ENCODE data around the gene SLITRK6. TPM values are rescaled to one million over a fixed set of nuclear protein-coding genes. Genes with fewer than 3 reads are reported as not detected.

The SLITRK6 gene
- total RNA-seq, result 1 to 10 TPM in 1 of 2 donors, under 1 TPM in 1; 0.59 to 1.5 TPM
- under 1 TPM; 0.22 to 0.78 TPM for polyA plus RNA-seq

DNA sequence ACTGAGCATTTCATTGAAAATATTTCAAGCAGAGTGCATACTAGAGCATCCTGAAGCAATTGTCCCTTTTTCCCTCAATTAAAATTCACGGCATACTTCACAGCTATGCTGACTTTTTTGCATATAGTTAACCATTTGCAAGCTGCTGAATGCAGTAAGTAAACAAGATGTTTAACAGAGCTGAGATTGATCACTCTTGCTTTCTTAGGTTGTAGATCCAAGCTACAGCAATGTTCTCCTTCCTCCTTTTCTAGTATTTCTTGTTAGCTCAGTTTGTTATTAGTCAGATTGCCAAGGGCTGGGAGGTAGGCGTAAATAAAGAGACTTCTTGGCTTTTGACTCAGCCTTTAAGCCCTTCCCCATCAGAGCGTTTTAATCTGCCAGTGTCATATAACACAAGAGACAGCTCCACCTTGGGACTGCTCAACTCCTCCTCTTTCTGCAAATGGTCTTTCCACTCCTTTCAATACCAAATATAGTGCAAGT, at the start of gene SLITRK6:
Gene SLITRK6, minus strand, starts transcription at position 323 of the 486 bp plus-strand sequence. CDS start 2,911 bp downstream, outside the sequence.
- 12% methylated on average over 3 of the region's 3 CpGs for WGBS
- Histone ChIP-seq H3K27ac (ENCODE audit: low read depth in 1 of 2, low read length in 2 of 2) (no peak within 1 kb of the TSS), H3K4me1 (ENCODE audit: control insufficient read depth in 4 of 4, insufficient read depth in 4 of 4, low read length in 3 of 4) (no peaks in the 10 kb centered on the region), H3K36me3 (ENCODE audit: control insufficient read depth in 4 of 4, insufficient read depth in 3 of 4, low read depth in 1 of 4, low read length in 3 of 4) (no peaks in the 10 kb centered on the region), H3K27me3 (ENCODE audit: control insufficient read depth in 4 of 4, insufficient read depth in 4 of 4, low read length in 3 of 4) (no peaks in the 10 kb centered on the region), H3K9me3 (ENCODE audit: control insufficient read depth in 4 of 4, low read length in 3 of 4) (no peaks in the 10 kb centered on the region), H3K4me3 (ENCODE audit: low read depth in 1 of 3, low read length in 3 of 3) (peak within 1 kb of the TSS in 1 of 3 donors; percentile 15), H3K9ac (ENCODE audit: low read depth in 1 of 2, low read length in 2 of 2) (no peak within 1 kb of the TSS)
- TF ChIP-seq RAD21 (IDR thresholded peaks at IDR 0.05), result peak in 1 of 2 donors; percentile 8
- no peak for TF ChIP-seq ZBTB33 (IDR thresholded peaks at IDR 0.05)
- no peak for DNase-seq (ENCODE audit: low spot score)

GRCh38 chr13:85847012-85847411, 47.8 kb upstream of the SLITRK6 start:
- DNase-seq (ENCODE audit: low spot score), result no peak
- Histone ChIP-seq H3K9me3 (ENCODE audit: control insufficient read depth in 4 of 4, low read length in 3 of 4) (peaks cover 0 to 6% (median under 1%) of the 10 kb centered on the region in 4 donors), H3K9ac (ENCODE audit: low read depth in 1 of 2, low read length in 2 of 2) (no peak overlapping the region), H3K4me3 (ENCODE audit: low read depth in 1 of 3, low read length in 3 of 3) (no peak overlapping the region), H3K27me3 (ENCODE audit: control insufficient read depth in 4 of 4, insufficient read depth in 4 of 4, low read length in 3 of 4) (no peaks in the 10 kb centered on the region), H3K4me1 (ENCODE audit: control insufficient read depth in 4 of 4, insufficient read depth in 4 of 4, low read length in 3 of 4) (no peaks in the 10 kb centered on the region), H3K27ac (ENCODE audit: low read depth in 1 of 2, low read length in 2 of 2) (no peak overlapping the region), H3K36me3 (ENCODE audit: control insufficient read depth in 4 of 4, insufficient read depth in 3 of 4, low read depth in 1 of 4, low read length in 3 of 4) (no peaks in the 10 kb centered on the region)
- no peak for TF ChIP-seq RAD21 (IDR thresholded peaks at IDR 0.05)
- no peak for TF ChIP-seq FOXA1 (IDR thresholded peaks at IDR 0.05)
- no peak for TF ChIP-seq YY1 (IDR thresholded peaks at IDR 0.05)
- TF ChIP-seq GABPA (IDR thresholded peaks at IDR 0.05 in 1 of 2, conservative IDR thresholded peaks at IDR 0.05 in 1 of 2), result no peak
- TF ChIP-seq, protein P1, sequence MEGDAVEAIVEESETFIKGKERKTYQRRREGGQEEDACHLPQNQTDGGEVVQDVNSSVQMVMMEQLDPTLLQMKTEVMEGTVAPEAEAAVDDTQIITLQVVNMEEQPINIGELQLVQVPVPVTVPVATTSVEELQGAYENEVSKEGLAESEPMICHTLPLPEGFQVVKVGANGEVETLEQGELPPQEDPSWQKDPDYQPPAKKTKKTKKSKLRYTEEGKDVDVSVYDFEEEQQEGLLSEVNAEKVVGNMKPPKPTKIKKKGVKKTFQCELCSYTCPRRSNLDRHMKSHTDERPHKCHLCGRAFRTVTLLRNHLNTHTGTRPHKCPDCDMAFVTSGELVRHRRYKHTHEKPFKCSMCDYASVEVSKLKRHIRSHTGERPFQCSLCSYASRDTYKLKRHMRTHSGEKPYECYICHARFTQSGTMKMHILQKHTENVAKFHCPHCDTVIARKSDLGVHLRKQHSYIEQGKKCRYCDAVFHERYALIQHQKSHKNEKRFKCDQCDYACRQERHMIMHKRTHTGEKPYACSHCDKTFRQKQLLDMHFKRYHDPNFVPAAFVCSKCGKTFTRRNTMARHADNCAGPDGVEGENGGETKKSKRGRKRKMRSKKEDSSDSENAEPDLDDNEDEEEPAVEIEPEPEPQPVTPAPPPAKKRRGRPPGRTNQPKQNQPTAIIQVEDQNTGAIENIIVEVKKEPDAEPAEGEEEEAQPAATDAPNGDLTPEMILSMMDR (IDR thresholded peaks at IDR 0.05; ENCODE audit: low read depth, low read length, missing input control), result no peak
- no peak for TF ChIP-seq RXRA (IDR thresholded peaks at IDR 0.05)
- no peak for TF ChIP-seq SP1 (IDR thresholded peaks at IDR 0.05)
- TF ChIP-seq JUND (IDR thresholded peaks at IDR 0.05), result no peak
- TF ChIP-seq, protein P2, sequence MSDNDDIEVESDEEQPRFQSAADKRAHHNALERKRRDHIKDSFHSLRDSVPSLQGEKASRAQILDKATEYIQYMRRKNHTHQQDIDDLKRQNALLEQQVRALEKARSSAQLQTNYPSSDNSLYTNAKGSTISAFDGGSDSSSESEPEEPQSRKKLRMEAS (IDR thresholded peaks at IDR 0.05), result no peak
- TF ChIP-seq NR2F2 (IDR thresholded peaks at IDR 0.05), result no peak
- no peak for TF ChIP-seq HNF4A (conservative IDR thresholded peaks at IDR 0.05)
- 73% methylated on average over 6 of the region's 6 CpGs for WGBS

GRCh38 chr13:85841427-85841826, 42.2 kb upstream of the SLITRK6 start:
- H3K4me3 ChIP-seq (ENCODE audit: low read depth in 1 of 3, low read length in 3 of 3), result no peak overlapping the region
- H3K27ac ChIP-seq (ENCODE audit: low read depth in 1 of 2, low read length in 2 of 2), result no peak overlapping the region
- H3K9ac ChIP-seq (ENCODE audit: low read depth in 1 of 2, low read length in 2 of 2), result no peak overlapping the region
- no peak for DNase-seq (ENCODE audit: low spot score)
- H3K27me3 ChIP-seq (ENCODE audit: control insufficient read depth in 4 of 4, insufficient read depth in 4 of 4, low read length in 3 of 4), result no peaks in the 10 kb centered on the region
- TF ChIP-seq FOXA1 (IDR thresholded peaks at IDR 0.05), result no peak
- no peak for TF ChIP-seq HNF4A (conservative IDR thresholded peaks at IDR 0.05)
- no peaks in the 10 kb centered on the region for H3K36me3 ChIP-seq (ENCODE audit: control insufficient read depth in 4 of 4, insufficient read depth in 3 of 4, low read depth in 1 of 4, low read length in 3 of 4)
- H3K4me1 ChIP-seq (ENCODE audit: control insufficient read depth in 4 of 4, insufficient read depth in 4 of 4, low read length in 3 of 4), result no peaks in the 10 kb centered on the region
- H3K9me3 ChIP-seq (ENCODE audit: control insufficient read depth in 4 of 4, low read length in 3 of 4), result peaks cover 0 to 2% (median 0%) of the 10 kb centered on the region in 4 donors
- WGBS, result 47% methylated on average over 2 of the region's 2 CpGs
